Kidney glomerular epithelial cell (primary cell): ENCODE measurements around the gene SRCAP.
"Not testable (repeated sequence)": the region's sequence is repeated elsewhere in the genome, so short reads cannot be mapped to it uniquely, and the experiment has no call there.

ENCODE experiments used
- DNase-seq: peaks from one replicate; lab custom pipeline; 2025; lab: John Stamatoyannopoulos, UW

The SRCAP gene

GRCh38 chr16:30699615-30700099 lies 686 bp downstream of the SRCAP start:
- DNase-seq = no peak

GRCh38 chr16:30700491-30700890 lies 1.5 kb downstream of the SRCAP start:
- DNase-seq = no peak

- no peak for DNase-seq
These were observed 2.0 kb downstream of the SRCAP start for GRCh38 chr16:30700971-30701370.

DNA sequence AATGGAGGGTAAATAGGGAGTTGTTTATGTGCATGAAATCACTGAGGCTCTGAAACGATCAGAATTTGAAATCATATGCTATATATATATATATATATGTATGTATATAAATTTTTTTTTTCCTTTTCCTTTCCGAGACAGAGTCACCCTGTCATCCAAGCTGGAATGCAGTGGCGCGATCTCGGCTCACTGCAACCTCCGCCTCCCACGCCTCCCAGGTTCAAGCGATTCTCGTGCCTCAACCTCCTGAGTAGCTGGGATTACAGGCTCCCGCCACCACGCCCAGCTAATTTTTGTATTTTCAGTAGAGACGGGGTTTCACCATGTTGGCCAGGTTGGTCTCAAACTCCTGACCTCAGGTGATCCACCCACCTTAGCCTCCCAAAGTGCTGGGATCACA lies 4.1 kb downstream of the SRCAP start:
- not testable (repeated sequence) for DNase-seq

DNA sequence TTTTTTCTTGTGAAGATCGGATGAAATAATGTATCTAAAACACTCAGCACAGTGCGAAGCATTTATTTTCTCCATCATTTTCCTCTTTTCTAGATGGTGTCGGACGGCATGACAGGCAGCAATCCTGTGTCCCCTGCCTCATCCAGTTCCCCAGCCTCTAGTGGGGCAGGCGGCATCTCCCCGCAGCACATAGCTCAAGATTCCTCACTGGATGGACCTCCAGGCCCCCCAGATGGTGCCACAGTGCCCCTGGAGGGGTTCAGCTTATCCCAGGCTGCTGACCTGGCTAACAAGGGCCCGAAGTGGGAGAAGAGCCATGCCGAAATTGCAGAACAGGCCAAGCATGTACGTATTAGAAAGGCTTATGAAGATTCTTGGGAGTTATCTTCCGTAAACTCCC lies 5.0 kb downstream of the SRCAP start:
- DNase-seq = no peak

GRCh38 chr16:30706046-30706445 lies 7.1 kb downstream of the SRCAP start:
- no peak for DNase-seq

GRCh38 chr16:30710971-30711370 lies 12.0 kb downstream of the SRCAP start:
- no peak for DNase-seq

DNA sequence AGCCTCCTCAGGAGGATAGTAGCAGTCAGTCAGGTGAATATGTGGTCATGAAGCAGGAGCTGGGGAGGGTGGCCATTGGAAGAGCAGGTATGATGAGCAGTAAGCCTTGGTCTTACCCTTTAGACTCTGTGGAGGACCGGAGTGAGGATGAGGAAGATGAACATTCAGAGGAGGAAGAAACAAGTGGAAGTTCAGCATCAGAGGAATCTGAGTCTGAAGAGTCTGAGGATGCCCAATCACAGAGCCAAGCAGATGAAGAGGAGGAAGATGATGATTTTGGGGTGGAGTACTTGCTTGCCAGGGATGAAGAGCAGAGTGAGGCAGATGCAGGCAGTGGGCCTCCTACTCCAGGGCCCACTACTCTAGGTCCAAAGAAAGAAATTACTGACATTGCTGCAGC lies 12.7 kb downstream of the SRCAP start:
- no peak for DNase-seq

GRCh38 chr16:30715750-30716445 lies 16.9 kb downstream of the SRCAP start:
- no peak for DNase-seq

GRCh38 chr16:30720086-30720485 lies 21.1 kb downstream of the SRCAP start:
- no peak for DNase-seq

GRCh38 chr16:30720694-30721093 lies 21.7 kb downstream of the SRCAP start:
- DNase-seq = no peak

- no peak for DNase-seq
These were observed 22.2 kb downstream of the SRCAP start for GRCh38 chr16:30721167-30721566.

GRCh38 chr16:30721606-30722005 lies 22.6 kb downstream of the SRCAP start:
- DNase-seq = no peak

GRCh38 chr16:30722443-30722842 lies 23.5 kb downstream of the SRCAP start:
- no peak for DNase-seq

- DNase-seq = no peak
These were observed 23.9 kb downstream of the SRCAP start for GRCh38 chr16:30722916-30723315.

DNA sequence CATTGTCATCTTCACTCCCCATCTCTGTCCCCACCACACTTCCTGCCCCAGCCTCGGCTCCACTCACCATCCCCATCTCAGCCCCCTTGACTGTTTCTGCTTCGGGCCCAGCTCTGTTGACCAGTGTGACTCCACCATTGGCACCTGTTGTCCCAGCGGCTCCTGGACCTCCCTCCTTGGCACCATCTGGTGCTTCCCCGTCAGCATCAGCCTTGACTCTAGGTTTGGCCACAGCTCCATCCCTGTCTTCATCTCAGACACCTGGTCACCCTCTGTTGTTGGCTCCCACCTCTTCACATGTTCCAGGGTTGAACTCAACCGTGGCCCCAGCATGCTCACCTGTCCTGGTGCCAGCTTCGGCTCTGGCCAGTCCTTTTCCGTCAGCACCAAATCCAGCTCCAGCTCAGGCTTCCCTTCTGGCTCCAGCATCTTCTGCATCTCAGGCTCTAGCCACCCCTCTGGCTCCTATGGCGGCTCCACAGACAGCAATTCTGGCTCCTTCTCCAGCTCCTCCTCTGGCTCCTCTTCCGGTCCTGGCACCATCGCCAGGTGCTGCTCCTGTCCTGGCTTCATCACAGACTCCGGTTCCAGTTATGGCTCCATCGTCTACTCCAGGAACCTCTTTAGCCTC lies 24.9 kb downstream of the SRCAP start:
- DNase-seq = no peak

GRCh38 chr16:30724641-30725417 lies 25.9 kb downstream of the SRCAP start:
- no peak for DNase-seq

DNA sequence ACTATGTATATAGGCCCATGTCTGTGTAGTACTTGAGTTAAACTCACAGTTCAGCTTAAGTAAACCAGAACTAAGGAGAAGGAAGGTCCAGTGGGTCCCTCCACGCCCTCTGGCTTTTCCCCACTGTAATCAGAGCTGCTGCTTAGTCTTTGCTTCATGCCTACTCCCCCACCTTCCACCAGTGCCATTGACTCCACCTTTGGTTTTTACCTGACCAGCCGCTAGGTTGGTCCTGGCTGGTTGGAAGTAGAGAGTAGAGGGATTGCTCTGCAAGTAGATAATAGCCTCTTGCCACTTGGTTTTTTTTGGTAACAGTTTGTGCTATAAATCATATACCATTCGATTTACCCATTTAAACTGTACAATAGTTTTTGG lies 26.4 kb downstream of the SRCAP start:
- DNase-seq = no peak

DNA sequence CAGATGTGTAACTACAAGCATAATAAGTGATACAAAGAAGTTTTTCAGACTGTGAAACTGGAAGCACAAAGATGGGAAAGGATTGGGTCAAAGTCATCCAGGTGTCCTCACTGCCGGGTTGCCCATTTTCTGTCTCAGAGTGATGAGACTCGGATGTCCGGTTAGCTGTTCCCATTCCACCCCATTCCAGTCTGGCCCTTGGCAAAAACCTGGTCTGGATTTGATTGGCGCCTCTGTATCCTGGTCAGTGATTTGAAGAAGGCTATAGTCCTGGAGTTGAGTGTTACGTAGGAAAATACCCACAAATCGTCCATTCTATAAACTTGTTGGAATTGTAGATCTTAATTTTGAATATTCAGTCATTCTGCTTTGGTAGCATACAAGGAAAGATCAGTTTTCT lies 29.4 kb downstream of the SRCAP start:
- DNase-seq = no peak

- no peak for DNase-seq
These were observed 30.1 kb downstream of the SRCAP start for GRCh38 chr16:30728899-30729672.

DNA sequence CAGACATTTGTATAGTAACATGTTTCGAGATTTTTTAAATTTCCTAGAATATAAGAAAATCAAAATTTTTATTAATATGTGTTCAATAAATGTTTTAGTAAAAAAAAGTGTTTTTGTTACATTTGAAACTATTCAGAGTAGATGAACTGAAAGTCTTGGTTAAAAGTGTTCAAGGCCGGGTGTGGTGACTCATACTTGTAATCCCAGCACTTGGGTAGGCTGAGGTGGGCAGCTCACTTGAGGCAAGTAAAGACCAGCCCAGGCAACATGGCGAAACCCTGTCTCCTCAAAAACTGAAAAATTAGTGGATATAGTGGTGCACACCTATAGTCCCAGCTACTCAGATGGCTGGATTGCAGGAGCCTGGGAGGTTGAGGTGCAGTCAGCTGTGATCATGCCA lies 32.4 kb downstream of the SRCAP start:
- DNase-seq = no peak
